NT2/D1 (cell line): ENCODE data around the gene ENDOV.

Source experiments
- SUZ12 ChIP-seq: IDR thresholded peaks from 2 replicates; pipeline ENCODE4 v1.6.1; 2011; ENCODE audit not compliant: insufficient read length, insufficient read depth; ENCODE audit errors: extremely low read depth
- YY1 ChIP-seq: IDR thresholded peaks from 2 replicates; pipeline ENCODE4 v1.6.1; 2011; ENCODE audit not compliant: insufficient read length, insufficient read depth
- ZNF274 ChIP-seq: IDR thresholded peaks from 2 replicates; pipeline ENCODE4 v1.6.1; 2011; ENCODE audit warnings: mild to moderate bottlenecking, low read depth, low read length

- TF ChIP-seq ZNF274: no peak
- TF ChIP-seq YY1: no peak
- TF ChIP-seq SUZ12: no peak
These were observed 54.0 kb downstream of the ENDOV start for GRCh38 chr17:80468781-80469493.
